Ishikawa (cell line): ENCODE measurements around the gene VPS26C.

ENCODE experiments used
- EP300 ChIP-seq: IDR thresholded peaks from 2 replicates; pipeline ENCODE4 v1.6.1; 2012; ENCODE audit warnings: borderline replicate concordance
- NFIC ChIP-seq: IDR thresholded peaks from 2 replicates; pipeline ENCODE4 v1.6.1; 2012
- RAD21 ChIP-seq: IDR thresholded peaks from 2 replicates; pipeline ENCODE4 v1.6.1; 2012; ENCODE audit warnings: low read depth
- TEAD4 ChIP-seq: IDR thresholded peaks from 2 replicates; pipeline ENCODE4 v1.6.1; 2012
- USF1 ChIP-seq: IDR thresholded peaks from 2 replicates; pipeline ENCODE4 v1.6.1; 2012
- TF ChIP-seq, protein P1 (sequence below): IDR thresholded peaks from 2 replicates; pipeline ENCODE4 v1.6.1; 2012; ENCODE audit warnings: low read depth, mild to moderate bottlenecking
- TF ChIP-seq, protein P2 (sequence below): IDR thresholded peaks from 2 replicates; pipeline ENCODE4 v1.6.1; 2012

DNA sequence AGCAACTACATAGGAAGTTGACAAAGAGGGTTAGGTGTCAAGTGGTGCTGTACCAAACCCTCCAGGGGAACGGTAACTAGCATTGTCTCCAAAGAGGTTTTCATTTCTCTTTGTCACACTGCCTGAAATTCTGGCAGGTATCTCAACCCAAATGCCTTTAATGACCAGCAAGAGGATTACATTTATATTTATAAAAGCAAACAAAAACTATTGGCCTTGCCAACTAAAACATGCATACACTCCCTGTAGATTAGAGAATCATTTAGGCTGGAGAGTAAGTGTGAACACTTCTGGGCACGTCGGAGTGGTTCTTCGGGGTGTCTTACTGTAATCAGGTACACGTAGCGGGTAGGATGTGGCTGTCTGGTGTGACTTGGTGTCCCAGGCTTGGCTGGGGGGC is 84.9 kb downstream of the VPS26C start:
- no peak for TF ChIP-seq NFIC
- no peak for TF ChIP-seq USF1
- TF ChIP-seq, protein P1, sequence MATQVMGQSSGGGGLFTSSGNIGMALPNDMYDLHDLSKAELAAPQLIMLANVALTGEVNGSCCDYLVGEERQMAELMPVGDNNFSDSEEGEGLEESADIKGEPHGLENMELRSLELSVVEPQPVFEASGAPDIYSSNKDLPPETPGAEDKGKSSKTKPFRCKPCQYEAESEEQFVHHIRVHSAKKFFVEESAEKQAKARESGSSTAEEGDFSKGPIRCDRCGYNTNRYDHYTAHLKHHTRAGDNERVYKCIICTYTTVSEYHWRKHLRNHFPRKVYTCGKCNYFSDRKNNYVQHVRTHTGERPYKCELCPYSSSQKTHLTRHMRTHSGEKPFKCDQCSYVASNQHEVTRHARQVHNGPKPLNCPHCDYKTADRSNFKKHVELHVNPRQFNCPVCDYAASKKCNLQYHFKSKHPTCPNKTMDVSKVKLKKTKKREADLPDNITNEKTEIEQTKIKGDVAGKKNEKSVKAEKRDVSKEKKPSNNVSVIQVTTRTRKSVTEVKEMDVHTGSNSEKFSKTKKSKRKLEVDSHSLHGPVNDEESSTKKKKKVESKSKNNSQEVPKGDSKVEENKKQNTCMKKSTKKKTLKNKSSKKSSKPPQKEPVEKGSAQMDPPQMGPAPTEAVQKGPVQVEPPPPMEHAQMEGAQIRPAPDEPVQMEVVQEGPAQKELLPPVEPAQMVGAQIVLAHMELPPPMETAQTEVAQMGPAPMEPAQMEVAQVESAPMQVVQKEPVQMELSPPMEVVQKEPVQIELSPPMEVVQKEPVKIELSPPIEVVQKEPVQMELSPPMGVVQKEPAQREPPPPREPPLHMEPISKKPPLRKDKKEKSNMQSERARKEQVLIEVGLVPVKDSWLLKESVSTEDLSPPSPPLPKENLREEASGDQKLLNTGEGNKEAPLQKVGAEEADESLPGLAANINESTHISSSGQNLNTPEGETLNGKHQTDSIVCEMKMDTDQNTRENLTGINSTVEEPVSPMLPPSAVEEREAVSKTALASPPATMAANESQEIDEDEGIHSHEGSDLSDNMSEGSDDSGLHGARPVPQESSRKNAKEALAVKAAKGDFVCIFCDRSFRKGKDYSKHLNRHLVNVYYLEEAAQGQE = no peak
- no peak for TF ChIP-seq TEAD4
- TF ChIP-seq, protein P2, sequence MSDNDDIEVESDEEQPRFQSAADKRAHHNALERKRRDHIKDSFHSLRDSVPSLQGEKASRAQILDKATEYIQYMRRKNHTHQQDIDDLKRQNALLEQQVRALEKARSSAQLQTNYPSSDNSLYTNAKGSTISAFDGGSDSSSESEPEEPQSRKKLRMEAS = no peak
- no peak for TF ChIP-seq EP300
- no peak for TF ChIP-seq RAD21
